H1 (cell line): ENCODE data around the gene RFK. TPM values are rescaled to one million over a fixed set of nuclear protein-coding genes. Genes with fewer than 3 reads are reported as not detected.

Experiments used
- CTCF ChIA-PET: fragments of 300-600 bp; sonication (Branson Sonifier 250); formaldehyde crosslinking; loops from one replicate; lab custom pipeline; 2021; ENCODE audit not compliant: partially characterized antibody; lab: Charles Lee
- POLR2A ChIA-PET: fragments of 300-600 bp; sonication (Branson Sonifier 250); formaldehyde crosslinking; loops from one replicate; lab custom pipeline; 2021; ENCODE audit warnings: inconsistent platforms; ENCODE audit not compliant: partially characterized antibody; lab: Charles Lee
- DNase-seq, 2 experiments: peaks; one replicate each; pipeline versions ENCODE4 v3.0.0 to v3.0.0-alpha.2; 2010 to 2022; ENCODE audit warnings: low spot score in 2 of 2, low read depth in 1 of 2, mixed read lengths in 1 of 2
- FAIRE-seq: peaks from 2 replicates; lab custom pipeline; 2011; peaks lifted over from hg19 to GRCh38; lab: Jason Lieb, UNC
- H2AFZ ChIP-seq: 2 replicates; pipeline ENCODE4 v1.8.1; 2012; ENCODE audit warnings: low read length, inconsistent platforms
- H2AK5ac ChIP-seq: 2 replicates; pipeline ENCODE4 v1.6.1; 2013; ENCODE audit warnings: low read depth, low read length
- H2BK120ac ChIP-seq: replicated peaks from 2 replicates; pipeline ENCODE3; 2013; ENCODE audit warnings: low read depth, low read length, inconsistent platforms
- H2BK12ac ChIP-seq: 2 replicates; pipeline ENCODE4 v1.6.1; 2013; ENCODE audit warnings: low read depth, low read length
- H2BK15ac ChIP-seq: 2 replicates; pipeline ENCODE4 v1.6.1; 2013; ENCODE audit warnings: low read length
- H2BK20ac ChIP-seq: 2 replicates; pipeline ENCODE4 v1.6.1; 2013; ENCODE audit warnings: low read length
- H2BK5ac ChIP-seq: 2 replicates; pipeline ENCODE4 v1.6.1; 2013; ENCODE audit warnings: low read depth, low read length
- H3K14ac ChIP-seq: 2 replicates; pipeline ENCODE4 v1.6.1; 2013; ENCODE audit warnings: inconsistent platforms; ENCODE audit not compliant: insufficient read length
- H3K18ac ChIP-seq: 2 replicates; pipeline ENCODE4 v1.6.1; 2013; ENCODE audit warnings: low read length; ENCODE audit errors: extremely low read depth
- H3K23ac ChIP-seq: 2 replicates; pipeline ENCODE4 v1.6.1; 2013; ENCODE audit warnings: inconsistent platforms; ENCODE audit not compliant: insufficient read length
- H3K23me2 ChIP-seq: 2 replicates; pipeline ENCODE4 v1.6.1; 2013; ENCODE audit warnings: low read depth, low read length
- H3K27ac ChIP-seq: 2 replicates; pipeline ENCODE4 v1.6.1; 2011; ENCODE audit warnings: low read depth, low read length, inconsistent platforms
- H3K27me3 ChIP-seq, 4 experiments: replicated peaks in 1 of 4; 1 replicate in 1 of 4; 2 replicates in 3 of 4; pipeline versions ENCODE4 v1.6.1 to v1.8.1; 2011 to 2013; ENCODE audit warnings: low read length in 3 of 4, mild to moderate bottlenecking in 3 of 4, inconsistent platforms in 2 of 4, mixed read lengths in 2 of 4, moderate library complexity in 1 of 4; ENCODE audit not compliant: control insufficient read depth in 3 of 4, insufficient read depth in 3 of 4; ENCODE audit errors: extremely low read depth in 1 of 4
- H3K36me3 ChIP-seq, 4 experiments: 2 replicates each; pipeline versions ENCODE4 v1.6.1 to v1.8.1; 2011 to 2013; ENCODE audit warnings: mild to moderate bottlenecking in 4 of 4, low read length in 3 of 4, moderate library complexity in 2 of 4, control low read depth in 1 of 4, inconsistent platforms in 1 of 4; ENCODE audit not compliant: insufficient read depth in 4 of 4, control insufficient read depth in 2 of 4
- H3K4ac ChIP-seq: replicated peaks from 2 replicates; pipeline ENCODE3; 2013; ENCODE audit warnings: low read length, low read depth, mixed read lengths, inconsistent platforms; ENCODE audit not compliant: insufficient read length
- H3K4me1 ChIP-seq, 4 experiments: replicated peaks in 1 of 4; 1 replicate in 1 of 4; 2 replicates in 3 of 4; pipeline versions ENCODE4 v1.6.1 to v1.8.1; 2011 to 2013; ENCODE audit warnings: low read length in 3 of 4, inconsistent platforms in 2 of 4, mixed read lengths in 1 of 4; ENCODE audit not compliant: insufficient read depth in 4 of 4, control insufficient read depth in 3 of 4
- H3K4me2 ChIP-seq, 2 experiments: 2 replicates each; pipeline versions ENCODE4 v1.6.1 to v1.8.1; 2011 to 2013; ENCODE audit warnings: low read depth in 2 of 2, low read length in 2 of 2, control low read depth in 1 of 2, inconsistent platforms in 1 of 2, mild to moderate bottlenecking in 1 of 2; ENCODE audit not compliant: insufficient read depth in 1 of 2
- H3K4me3 ChIP-seq, 4 experiments: fragments of 200-600, 300-600 bp in 1 of 4; sonication (generic), shearing (Covaris generic), sonication (Bioruptor Twin) in 1 of 4; 2 replicates each; pipeline versions ENCODE4 v1.5.1 to v1.8.1; 2011 to 2016; ENCODE audit warnings: low read length in 4 of 4, low read depth in 3 of 4, control low read depth in 2 of 4, inconsistent platforms in 2 of 4, mild to moderate bottlenecking in 2 of 4, mixed read lengths in 1 of 4, moderate library complexity in 1 of 4; ENCODE audit not compliant: insufficient read depth in 2 of 4; ENCODE audit errors: extremely low read depth in 1 of 4
- H3K56ac ChIP-seq: replicated peaks from 2 replicates; pipeline ENCODE3; 2013; ENCODE audit warnings: low read depth, mild to moderate bottlenecking, mixed read lengths, low read length, inconsistent platforms; ENCODE audit not compliant: insufficient read length
- H3K79me1 ChIP-seq: 2 replicates; pipeline ENCODE4 v1.6.1; 2013; ENCODE audit warnings: low read depth, low read length, control low read depth
- H3K79me2 ChIP-seq, 2 experiments: 2 replicates each; pipeline versions ENCODE4 v1.6.1 to v1.8.1; 2012 to 2013; ENCODE audit warnings: low read length in 2 of 2, mild to moderate bottlenecking in 2 of 2, inconsistent platforms in 1 of 2; ENCODE audit not compliant: insufficient read depth in 2 of 2, control insufficient read depth in 1 of 2
- H3K9ac ChIP-seq, 4 experiments: replicated peaks in 1 of 4; 1 replicate in 1 of 4; 2 replicates in 3 of 4; pipeline versions ENCODE4 v1.6.1 to v1.8.1; 2011 to 2013; ENCODE audit warnings: low read depth in 3 of 4, low read length in 3 of 4, control low read depth in 2 of 4, mild to moderate bottlenecking in 2 of 4, moderate library complexity in 2 of 4, inconsistent platforms in 1 of 4; ENCODE audit errors: extremely low read depth in 1 of 4
- H3K9me3 ChIP-seq, 2 experiments: 2 replicates each; pipeline versions ENCODE4 v1.6.1 to v1.8.1; 2012 to 2013; ENCODE audit warnings: mild to moderate bottlenecking in 2 of 2, moderate library complexity in 2 of 2, control low read depth in 1 of 2, inconsistent platforms in 1 of 2, low read depth in 1 of 2, low read length in 1 of 2, mixed read lengths in 1 of 2; ENCODE audit not compliant: insufficient read depth in 2 of 2
- H4K20me1 ChIP-seq, 2 experiments: replicated peaks in 1 of 2; 2 replicates each; pipeline versions ENCODE3 to v1.8.1; 2011 to 2013; ENCODE audit warnings: inconsistent platforms in 2 of 2, low read length in 2 of 2, mild to moderate bottlenecking in 1 of 2; ENCODE audit not compliant: insufficient read depth in 2 of 2, control insufficient read depth in 1 of 2
- H4K5ac ChIP-seq: 2 replicates; pipeline ENCODE4 v1.6.1; 2013; ENCODE audit warnings: low read length, low read depth, mixed read lengths, inconsistent platforms; ENCODE audit not compliant: insufficient read length
- H4K8ac ChIP-seq: 2 replicates; pipeline ENCODE4 v1.8.0; 2013; ENCODE audit warnings: mild to moderate bottlenecking, moderate library complexity, low read length, inconsistent platforms; ENCODE audit not compliant: insufficient read depth; ENCODE audit errors: extremely low read depth
- H4K91ac ChIP-seq: replicated peaks from 2 replicates; pipeline ENCODE3; 2013; ENCODE audit warnings: low read length, mixed read lengths, inconsistent platforms; ENCODE audit not compliant: insufficient read length
- BRCA1 ChIP-seq: IDR thresholded peaks from 2 replicates; pipeline ENCODE4 v1.6.1; 2012; ENCODE audit warnings: low read depth, low read length, improper control_type of control experiment
- CTBP2 ChIP-seq: IDR thresholded peaks from 2 replicates; pipeline ENCODE4 v1.7.0; 2011; ENCODE audit warnings: borderline replicate concordance, mild to moderate bottlenecking, moderate library complexity, mixed read lengths, low read length; ENCODE audit not compliant: insufficient read depth, insufficient read length
- EGR1 ChIP-seq: IDR thresholded peaks from 2 replicates; pipeline ENCODE4 v1.6.1; 2011; ENCODE audit warnings: low read depth, low read length, borderline replicate concordance
- POLR2A ChIP-seq, 2 experiments: IDR thresholded peaks; 1 replicate in 1 of 2; 2 replicates in 1 of 2; pipeline ENCODE4 v1.6.1; 2011; ENCODE audit warnings: low read depth in 2 of 2, low read length in 2 of 2, mild to moderate bottlenecking in 2 of 2; ENCODE audit errors: control extremely low read depth in 1 of 2
- RAD21 ChIP-seq, 2 experiments: IDR thresholded peaks in 1 of 2; conservative IDR thresholded peaks in 1 of 2; 2 replicates each; pipeline ENCODE4 v1.6.1; 2011; ENCODE audit warnings: low read depth in 2 of 2, low read length in 2 of 2, improper control_type of control experiment in 1 of 2, inconsistent platforms in 1 of 2, mild to moderate bottlenecking in 1 of 2, moderate library complexity in 1 of 2
- SAP30 ChIP-seq: fragments of 300-600 bp; sonication (generic); IDR thresholded peaks from 2 replicates; pipeline ENCODE4 v1.7.1; 2012; ENCODE audit warnings: low read length, moderate library complexity, mild to moderate bottlenecking, inconsistent platforms; ENCODE audit not compliant: insufficient read depth, insufficient replicate concordance
- SIN3A ChIP-seq, 2 experiments: IDR thresholded peaks in 1 of 2; conservative IDR thresholded peaks in 1 of 2; 2 replicates each; pipeline ENCODE4 v1.6.1; 2011 to 2012; ENCODE audit warnings: low read length in 2 of 2, improper control_type of control experiment in 1 of 2, low read depth in 1 of 2, mild to moderate bottlenecking in 1 of 2
- TCF12 ChIP-seq: IDR thresholded peaks from 2 replicates; pipeline ENCODE4 v1.6.1; 2011; ENCODE audit warnings: low read depth, mild to moderate bottlenecking, low read length
- WGBS, 2 experiments: shearing (Covaris generic) in 1 of 2; methylation state at CpG; one replicate each; pipeline versions ENCODE4 v1.1.6 to v1.1.7; 2013 to 2015; ENCODE audit warnings: low lambda C conversion rate in 2 of 2, mixed read lengths in 2 of 2, inconsistent platforms in 1 of 2, low coverage in 1 of 2, missing lambda C conversion rate in 1 of 2; ENCODE audit not compliant: insufficient replicate concordance in 2 of 2, insufficient coverage in 1 of 2, insufficient read length in 1 of 2; ENCODE audit errors: extremely low coverage in 1 of 2, missing lambda C conversion rate in 1 of 2; 5-methylcytosine and 5-hydroxymethylcytosine counted together
- polyA plus RNA-seq, 7 experiments: library from polyadenylated mRNA; depleted of rRNA in 3 of 7; stranded (reverse) in 5 of 7; unstranded in 2 of 7; fragments of >200 nt in 5 of 7; fragments of 200-250 nt in 2 of 7; gene quantifications; 1 replicate in 5 of 7; 2 replicates in 1 of 7; 4 replicates in 1 of 7; pipeline versions ENCODE4 v1.2.1 to v1.2.3, GENCODE V29; 2011 to 2013; ENCODE audit warnings: missing spikeins in 2 of 7, mixed read lengths in 2 of 7
- total RNA-seq: library from RNA; stranded (reverse); fragmentation: NEBNext Ultra II Directional; extraction: Animal tissue kit (Norgen Biotek cat#: 25700); gene quantifications from 2 replicates; pipeline ENCODE4 v1.2.1, GENCODE V29; 2021
- TF ChIP-seq, protein P1 (sequence below): IDR thresholded peaks from 2 replicates; pipeline ENCODE4 v1.6.1; 2011; ENCODE audit warnings: low read depth, mild to moderate bottlenecking, low read length; ENCODE audit not compliant: insufficient read depth

RFK gene
- total and polyA plus RNA-seq, 2 of the 8 experiments (the other 6 are each of a cell fraction or from before 2014, with no cell fraction given): 4.3 to 10.6 TPM

- CTCF ChIA-PET: interaction anchor here (1.0 to 1.5 kb wide), 2 partner anchors 63 to 346 kb away, joined by 3 read pairs; no protein-coding TSS in a partner anchor
- POLR2A ChIA-PET: no interaction called here
- H2BK20ac ChIP-seq: no peak overlapping the region
Measured at GRCh38 chr9:76357555-76357954, 36.7 kb downstream of the RFK start.

More at GRCh38 chr9:76357555-76357954, 36.7 kb downstream of the RFK start:
- Histone ChIP-seq H2AK5ac (no peak overlapping the region), H3K79me2 (no peaks in the 10 kb centered on the region), H4K5ac (no peak overlapping the region), H2BK15ac (no peak overlapping the region), H3K4me2 (no peak overlapping the region), H3K56ac (no peak overlapping the region), H3K14ac (no peak overlapping the region), H3K79me1 (no peaks in the 10 kb centered on the region), H3K18ac (no peak overlapping the region), H3K9ac (no peak overlapping the region), H3K27me3 (no peaks in the 10 kb centered on the region), H3K9me3 (no peaks in the 10 kb centered on the region), H3K4ac (no peak overlapping the region), H3K23me2 (no peaks in the 10 kb centered on the region), H3K23ac (no peak overlapping the region), H3K4me3 (no peak overlapping the region), H4K8ac (no peak overlapping the region), H2BK120ac (no peak overlapping the region), H3K4me1 (no peaks in the 10 kb centered on the region), H4K20me1 (no peaks in the 10 kb centered on the region), H2AFZ (no peak overlapping the region), H3K36me3 (no peaks in the 10 kb centered on the region), H3K27ac (no peak overlapping the region), H2BK5ac (no peak overlapping the region), H4K91ac (no peak overlapping the region), H2BK12ac (no peak overlapping the region)
- FAIRE-seq (no peak), DNase-seq (no peak)
- no peak for TF ChIP-seq POLR2A (IDR thresholded peaks at IDR 0.05; ENCODE audit: control extremely low read depth in 1 of 2, low read depth in 2 of 2, low read length in 2 of 2)
- no peak for TF ChIP-seq SIN3A (conservative IDR thresholded peaks at IDR 0.05 in 1 of 2, IDR thresholded peaks at IDR 0.05 in 1 of 2; ENCODE audit: low read depth in 1 of 2, low read length in 2 of 2)
- TF ChIP-seq TCF12: no peak
- TF ChIP-seq EGR1: no peak
- TF ChIP-seq CTBP2: no peak
- no peak for TF ChIP-seq RAD21 (IDR thresholded peaks at IDR 0.05 in 1 of 2, conservative IDR thresholded peaks at IDR 0.05 in 1 of 2; ENCODE audit: low read depth in 2 of 2, low read length in 2 of 2)
- TF ChIP-seq BRCA1: no peak
- no peak for TF ChIP-seq SAP30
- TF ChIP-seq, protein P1, sequence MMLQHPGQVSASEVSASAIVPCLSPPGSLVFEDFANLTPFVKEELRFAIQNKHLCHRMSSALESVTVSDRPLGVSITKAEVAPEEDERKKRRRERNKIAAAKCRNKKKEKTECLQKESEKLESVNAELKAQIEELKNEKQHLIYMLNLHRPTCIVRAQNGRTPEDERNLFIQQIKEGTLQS: no peak
- 100% methylated on average over 1 of the region's 1 CpG; no CpG with 5 or more reads in 1 of the 2 experiments for WGBS, 2 experiments
